ENCODE results near the gene SPRY1.

SPRY1 gene

GRCh38 chr4:123446865-123447474 is 50.4 kb downstream of the SPRY1 start:
- DNase-seq, result no peak

GRCh38 chr4:123449362-123449761 is 52.8 kb downstream of the SPRY1 start:
- no peak for DNase-seq

GRCh38 chr4:123449780-123450179 is 53.2 kb downstream of the SPRY1 start:
- no peak for DNase-seq

- DNase-seq, result no peak
Measured at GRCh38 chr4:123450393-123450792, 53.8 kb downstream of the SPRY1 start.

GRCh38 chr4:123452616-123453015 is 56.0 kb downstream of the SPRY1 start:
- no peak for DNase-seq

- no peak for DNase-seq
Measured at GRCh38 chr4:123453061-123453680, 56.6 kb downstream of the SPRY1 start.
